Sigmoid colon (tissue), 4 donors: ENCODE measurements around the gene CNTNAP4.

Experiments
- POLR2A ChIP-seq, 2 donors: fragments of 450-650 bp; IDR thresholded peaks; one replicate each; pipeline ENCODE4 v1.6.1; 2016; ENCODE audit warnings: antibody characterized with exemption in 2 of 2, mild to moderate bottlenecking in 2 of 2, moderate library complexity in 2 of 2
- POLR2AphosphoS5 ChIP-seq, 4 donors: sonication (generic); formaldehyde crosslinking; IDR thresholded peaks; one replicate each; pipeline ENCODE4 v1.6.1; 2017; ENCODE audit warnings: antibody characterized with exemption in 4 of 4
- TF ChIP-seq, protein P1 (sequence below), 4 experiments: fragments of 450-650 bp in 3 of 4; fragments of 200-600 bp in 1 of 4; IDR thresholded peaks; one replicate each; pipeline ENCODE4 v1.5.1; 2016 to 2019; ENCODE audit warnings: antibody characterized with exemption in 4 of 4, mild to moderate bottlenecking in 3 of 4, moderate library complexity in 2 of 4

DNA sequence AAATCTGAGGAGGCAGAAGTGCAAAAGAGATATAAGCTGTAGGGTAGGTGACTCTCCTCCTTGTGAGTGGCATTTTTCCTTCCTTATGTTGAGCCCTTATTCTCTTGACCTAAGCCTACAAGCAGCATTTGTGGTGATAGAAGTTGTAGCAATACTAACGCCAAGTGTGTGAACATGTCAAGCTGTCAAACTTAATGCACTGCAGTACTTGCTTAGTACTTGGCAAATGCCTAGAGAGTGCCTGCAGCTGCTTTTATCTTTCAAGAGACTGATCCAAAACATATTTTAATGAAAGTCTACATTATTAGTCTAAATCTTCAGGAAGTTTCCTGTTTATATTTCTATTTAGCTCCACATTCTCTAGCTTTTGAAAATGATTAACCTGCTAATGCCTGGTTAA is 83.2 kb downstream of the CNTNAP4 start:
- TF ChIP-seq, protein P1, sequence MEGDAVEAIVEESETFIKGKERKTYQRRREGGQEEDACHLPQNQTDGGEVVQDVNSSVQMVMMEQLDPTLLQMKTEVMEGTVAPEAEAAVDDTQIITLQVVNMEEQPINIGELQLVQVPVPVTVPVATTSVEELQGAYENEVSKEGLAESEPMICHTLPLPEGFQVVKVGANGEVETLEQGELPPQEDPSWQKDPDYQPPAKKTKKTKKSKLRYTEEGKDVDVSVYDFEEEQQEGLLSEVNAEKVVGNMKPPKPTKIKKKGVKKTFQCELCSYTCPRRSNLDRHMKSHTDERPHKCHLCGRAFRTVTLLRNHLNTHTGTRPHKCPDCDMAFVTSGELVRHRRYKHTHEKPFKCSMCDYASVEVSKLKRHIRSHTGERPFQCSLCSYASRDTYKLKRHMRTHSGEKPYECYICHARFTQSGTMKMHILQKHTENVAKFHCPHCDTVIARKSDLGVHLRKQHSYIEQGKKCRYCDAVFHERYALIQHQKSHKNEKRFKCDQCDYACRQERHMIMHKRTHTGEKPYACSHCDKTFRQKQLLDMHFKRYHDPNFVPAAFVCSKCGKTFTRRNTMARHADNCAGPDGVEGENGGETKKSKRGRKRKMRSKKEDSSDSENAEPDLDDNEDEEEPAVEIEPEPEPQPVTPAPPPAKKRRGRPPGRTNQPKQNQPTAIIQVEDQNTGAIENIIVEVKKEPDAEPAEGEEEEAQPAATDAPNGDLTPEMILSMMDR (IDR thresholded peaks at IDR 0.05) = no peak
- no peak for TF ChIP-seq POLR2A (IDR thresholded peaks at IDR 0.05)
- TF ChIP-seq POLR2AphosphoS5 (IDR thresholded peaks at IDR 0.05) = no peak
